Hepatocyte (in vitro differentiated cells): ENCODE results near the gene TMIE. TPM values are rescaled to one million over a fixed set of nuclear protein-coding genes. Genes with fewer than 3 reads are reported as not detected.
A peak's percentile ranks its signal among the peaks of the same experiment; 100 is the strongest.

Experiments
- DNase-seq: peaks from one replicate; pipeline ENCODE4 v3.0.0-alpha.2; 2016; ENCODE audit warnings: low spot score
- H2AFZ ChIP-seq: fragments of 200-600 bp; sonication (generic); 2 replicates; pipeline ENCODE4 v1.6.0; 2016; ENCODE audit warnings: antibody characterized with exemption, mild to moderate bottlenecking
- H3K27ac ChIP-seq: fragments of 200-600 bp; sonication (generic); 2 replicates; pipeline ENCODE4 v1.5.1; 2016; ENCODE audit warnings: mild to moderate bottlenecking
- H3K27me3 ChIP-seq: fragments of 200-600 bp; sonication (generic); 2 replicates; pipeline ENCODE4 v1.6.1; 2016
- H3K36me3 ChIP-seq: fragments of 200-600 bp; sonication (generic); replicated peaks from 2 replicates; pipeline ENCODE4 v1.5.1; 2016; ENCODE audit warnings: low read depth; ENCODE audit not compliant: insufficient read depth
- H3K4me1 ChIP-seq: fragments of 200-600 bp; sonication (generic); 2 replicates; pipeline ENCODE4 v1.5.1; 2016; ENCODE audit warnings: mild to moderate bottlenecking, moderate library complexity; ENCODE audit not compliant: insufficient read depth
- H3K4me2 ChIP-seq: fragments of 200-600 bp; sonication (generic); 2 replicates; pipeline ENCODE4 v1.6.0; 2016
- H3K4me3 ChIP-seq: fragments of 200-600 bp; sonication (generic); 2 replicates; pipeline ENCODE4 v1.5.1; 2016; ENCODE audit warnings: mild to moderate bottlenecking
- H3K79me2 ChIP-seq: fragments of 200-600 bp; sonication (generic); 2 replicates; pipeline ENCODE4 v1.6.0; 2017; ENCODE audit warnings: mild to moderate bottlenecking
- H3K9me2 ChIP-seq: fragments of 200-600 bp; sonication (generic); replicated peaks from 2 replicates; pipeline ENCODE4 v1.6.0; 2017; ENCODE audit warnings: mild to moderate bottlenecking; ENCODE audit not compliant: insufficient read depth
- H3K9me3 ChIP-seq: fragments of 200-600 bp; sonication (generic); 2 replicates; pipeline ENCODE4 v1.5.1; 2016; ENCODE audit warnings: low read depth, mild to moderate bottlenecking
- H4K20me1 ChIP-seq: fragments of 200-600 bp; sonication (generic); 2 replicates; pipeline ENCODE4 v1.6.0; 2016; ENCODE audit warnings: mild to moderate bottlenecking; ENCODE audit not compliant: insufficient read depth, poor library complexity, severe bottlenecking
- CTCF ChIP-seq: fragments of 200-600 bp; sonication (generic); IDR thresholded peaks from 2 replicates; pipeline ENCODE4 v1.5.1; 2016; ENCODE audit warnings: antibody characterized with exemption, mild to moderate bottlenecking; ENCODE audit not compliant: poor library complexity
- EZH2 ChIP-seq: fragments of 200-600 bp; sonication (generic); IDR thresholded peaks from 2 replicates; pipeline ENCODE4 v1.6.1; 2016; ENCODE audit warnings: antibody characterized with exemption, mild to moderate bottlenecking, borderline replicate concordance
- EZH2phosphoT487 ChIP-seq: fragments of 200-600 bp; sonication (generic); IDR thresholded peaks from one replicate; pipeline ENCODE4 v1.6.1; 2018; ENCODE audit warnings: antibody characterized with exemption, mild to moderate bottlenecking, low read depth, moderate library complexity; ENCODE audit not compliant: unreplicated experiment, severe bottlenecking
- WGBS: methylation state at CpG from one replicate; pipeline ENCODE4 v1.1.6; 2016; ENCODE audit warnings: low lambda C conversion rate; ENCODE audit errors: missing lambda C conversion rate; 5-methylcytosine and 5-hydroxymethylcytosine counted together
- polyA plus RNA-seq: library from polyadenylated mRNA; unstranded; fragments of >200 nt; fragmentation: Nextera tagmentation; extraction: Ambion mirVana; gene quantifications from 2 replicates; pipeline ENCODE4 v1.2.1, GENCODE V29; 2016
- total RNA-seq: library from RNA; depleted of rRNA; stranded (reverse); fragments of >200 nt; gene quantifications from 2 replicates; pipeline ENCODE4 v1.2.3, GENCODE V29; 2014

The TMIE gene
- total and polyA plus RNA-seq, 2 experiments from 2014 or later: 0.37 to 0.51 TPM

DNA sequence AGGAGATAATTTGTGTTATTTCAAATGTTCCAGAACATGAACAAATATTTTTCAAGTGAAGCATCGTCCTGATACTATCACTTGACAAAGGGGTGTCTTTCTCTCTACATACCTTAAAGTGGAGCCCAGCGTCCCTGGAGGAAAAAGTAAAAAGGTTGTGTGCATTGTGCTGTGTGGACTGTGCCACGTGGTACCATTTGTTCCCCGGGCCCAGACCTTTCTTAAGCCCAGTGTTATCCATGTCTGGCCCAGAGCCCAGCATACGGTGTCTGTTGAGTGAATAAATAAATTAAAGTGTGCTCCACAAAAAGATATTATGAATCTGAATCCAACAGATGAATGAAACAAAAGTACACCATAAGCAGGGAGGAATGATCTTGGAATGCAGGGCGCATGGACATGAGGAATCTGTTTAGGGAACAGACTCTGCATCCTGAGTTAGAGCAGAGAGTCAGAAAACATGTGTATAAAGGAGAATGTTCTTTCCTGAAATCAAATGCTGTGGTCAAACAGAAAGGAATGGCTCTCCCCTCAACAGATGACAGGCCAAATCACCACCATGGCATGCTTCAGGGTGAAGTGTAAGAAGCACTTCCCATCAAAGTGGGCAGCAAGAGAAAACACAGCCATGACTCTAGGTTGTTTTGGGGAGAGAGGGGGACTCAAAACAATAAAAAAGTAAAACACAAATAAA, 24.6 kb downstream of the TMIE start:
- Histone ChIP-seq H3K4me2 (peak overlapping the region; percentile 23), H4K20me1 (no peaks in the 10 kb centered on the region), H3K27me3 (no peaks in the 10 kb centered on the region), H2AFZ (no peak overlapping the region), H3K27ac (peak overlapping the region; percentile 74), H3K9me2 (no peaks in the 10 kb centered on the region), H3K4me3 (no peak overlapping the region), H3K9me3 (no peaks in the 10 kb centered on the region), H3K4me1 (peaks cover 6% of the 10 kb centered on the region), H3K79me2 (no peaks in the 10 kb centered on the region), H3K36me3 (no peaks in the 10 kb centered on the region)
- 64% methylated on average over 6 of the region's 6 CpGs for WGBS
- DNase-seq: no peak
- TF ChIP-seq CTCF (no peak), EZH2phosphoT487 (no peak), EZH2 (no peak)

DNA sequence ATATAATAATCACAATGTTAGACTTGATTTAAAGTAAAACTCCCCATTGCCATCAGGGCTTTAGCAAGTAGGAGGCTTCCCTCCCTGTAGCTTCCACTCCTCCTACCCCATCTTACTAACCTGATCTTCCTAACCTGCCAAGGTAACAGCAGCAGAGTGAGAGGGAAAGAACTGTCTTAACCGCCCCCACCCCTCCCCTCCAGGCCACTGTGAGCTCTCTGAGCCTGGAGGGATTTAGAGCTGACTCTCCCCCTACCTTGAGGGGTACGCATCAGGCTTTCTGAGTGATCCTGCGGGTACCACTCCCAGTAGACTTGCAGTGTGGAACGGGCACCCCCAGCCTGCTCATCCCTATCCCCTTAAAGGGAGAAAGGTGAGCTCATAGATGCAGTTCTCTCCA, 27.8 kb downstream of the TMIE start:
- Histone ChIP-seq H3K27me3 (no peaks in the 10 kb centered on the region), H3K4me3 (no peak overlapping the region), H3K9me3 (no peaks in the 10 kb centered on the region), H3K36me3 (no peaks in the 10 kb centered on the region), H4K20me1 (no peaks in the 10 kb centered on the region), H3K27ac (no peak overlapping the region), H3K9me2 (no peaks in the 10 kb centered on the region), H3K4me1 (peaks cover 6% of the 10 kb centered on the region), H2AFZ (no peak overlapping the region), H3K4me2 (no peak overlapping the region), H3K79me2 (no peaks in the 10 kb centered on the region)
- DNase-seq: no peak
- WGBS: 89% methylated on average over 4 of the region's 4 CpGs
- TF ChIP-seq EZH2 (no peak), CTCF (no peak), EZH2phosphoT487 (no peak)

- Histone ChIP-seq H3K36me3 (no peaks in the 10 kb centered on the region), H3K4me1 (peaks cover 6% of the 10 kb centered on the region), H3K9me3 (no peaks in the 10 kb centered on the region), H3K27ac (no peak overlapping the region), H3K4me3 (no peak overlapping the region), H2AFZ (no peak overlapping the region), H3K9me2 (no peaks in the 10 kb centered on the region), H3K79me2 (no peaks in the 10 kb centered on the region), H3K4me2 (no peak overlapping the region), H4K20me1 (no peaks in the 10 kb centered on the region), H3K27me3 (no peaks in the 10 kb centered on the region)
- TF ChIP-seq EZH2phosphoT487 (no peak), EZH2 (no peak), CTCF (no peak)
- no peak for DNase-seq
- WGBS: 60% methylated on average over 2 of the region's 2 CpGs
Measured at GRCh38 chr3:46730819-46731218, 29.6 kb downstream of the TMIE start.
